ENCODE results near the gene BABAM2.
"Not testable (repeated sequence)": the region's sequence is repeated elsewhere in the genome, so short reads cannot be mapped to it uniquely, and the experiment has no call there.

BABAM2 gene

DNA sequence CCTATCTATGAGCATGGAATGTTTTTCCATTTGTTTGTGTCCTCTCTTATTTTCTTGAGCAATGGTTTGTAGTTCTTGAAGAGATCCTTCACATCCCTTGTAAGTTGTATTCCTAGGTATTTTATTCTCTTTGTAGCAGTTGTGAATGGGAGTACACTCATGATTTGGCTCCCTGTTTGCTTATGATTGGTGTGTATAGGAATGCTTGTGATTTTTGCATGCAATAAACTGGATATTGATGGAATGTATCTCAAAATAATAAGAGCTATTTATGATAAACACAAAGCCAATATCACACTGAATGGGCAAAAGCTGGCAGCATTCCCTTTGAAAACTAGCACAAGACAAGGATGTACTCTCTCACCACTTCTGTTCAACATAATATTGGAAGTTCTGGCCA, 223.2 kb downstream of the BABAM2 start:
- DNase-seq (ENCODE audit: low read depth in 3 of 3), result not testable (repeated sequence)

DNA sequence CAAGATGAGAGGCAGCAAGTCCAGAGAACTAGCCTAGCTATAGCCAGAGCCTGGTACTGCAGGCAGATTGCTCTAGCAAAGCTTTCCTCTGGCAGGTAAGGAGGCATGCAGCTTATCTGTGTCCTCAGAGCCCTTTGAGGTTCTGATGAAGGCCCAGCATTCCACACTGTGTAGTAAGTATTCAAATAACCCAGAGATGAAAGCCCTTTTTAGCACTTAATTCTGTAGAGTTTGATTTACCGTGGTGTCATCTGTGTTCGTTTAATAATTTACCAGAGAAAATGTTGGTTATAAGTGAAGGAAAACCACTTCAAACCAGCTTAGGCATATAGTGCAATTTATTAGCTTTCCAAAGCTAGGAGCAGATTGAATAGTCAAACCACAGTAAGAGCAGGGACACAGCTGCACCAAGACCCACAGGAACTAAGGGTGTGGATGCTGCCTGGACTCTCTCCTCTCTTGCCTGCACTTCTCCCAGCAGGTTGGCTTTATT, 226.6 kb downstream of the BABAM2 start:
- DNase-seq (ENCODE audit: low read depth in 3 of 3), result no peak

- DNase-seq (ENCODE audit: low read depth in 3 of 3), result no peak
These were observed 229.1 kb downstream of the BABAM2 start for GRCh38 chr2:28119631-28120030.

- no peak for DNase-seq (ENCODE audit: low read depth in 3 of 3)
These were observed 237.9 kb downstream of the BABAM2 start for GRCh38 chr2:28128281-28128950.

- DNase-seq (ENCODE audit: low read depth in 3 of 3), result no peak
These were observed 239.6 kb downstream of the BABAM2 start for GRCh38 chr2:28129955-28130695.

- DNase-seq (ENCODE audit: low read depth in 3 of 3), result no peak
These were observed 243.2 kb downstream of the BABAM2 start for GRCh38 chr2:28133778-28134177.

- no peak for DNase-seq (ENCODE audit: low read depth in 3 of 3)
These were observed 243.8 kb downstream of the BABAM2 start for GRCh38 chr2:28134262-28134812.

DNA sequence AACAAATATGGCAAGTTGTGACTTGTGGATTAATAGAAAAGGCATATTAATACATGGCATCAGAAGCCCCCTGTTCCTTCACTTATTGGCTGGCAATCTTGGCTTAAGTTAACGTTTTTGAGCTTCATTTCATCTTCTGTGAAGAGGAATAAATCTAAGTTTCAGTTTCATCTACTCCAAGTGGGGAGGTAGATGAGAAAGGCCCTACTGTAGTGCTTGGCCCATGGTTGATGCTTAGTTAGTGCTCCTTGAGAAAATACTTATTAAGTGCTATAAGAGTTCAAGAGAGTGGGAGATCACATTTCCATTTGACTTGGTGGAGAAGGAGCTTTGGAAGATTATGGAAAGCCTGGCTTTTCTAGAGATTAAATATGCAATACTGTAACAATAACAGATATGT, 244.3 kb downstream of the BABAM2 start:
- DNase-seq (ENCODE audit: low read depth in 3 of 3), result no peak

DNA sequence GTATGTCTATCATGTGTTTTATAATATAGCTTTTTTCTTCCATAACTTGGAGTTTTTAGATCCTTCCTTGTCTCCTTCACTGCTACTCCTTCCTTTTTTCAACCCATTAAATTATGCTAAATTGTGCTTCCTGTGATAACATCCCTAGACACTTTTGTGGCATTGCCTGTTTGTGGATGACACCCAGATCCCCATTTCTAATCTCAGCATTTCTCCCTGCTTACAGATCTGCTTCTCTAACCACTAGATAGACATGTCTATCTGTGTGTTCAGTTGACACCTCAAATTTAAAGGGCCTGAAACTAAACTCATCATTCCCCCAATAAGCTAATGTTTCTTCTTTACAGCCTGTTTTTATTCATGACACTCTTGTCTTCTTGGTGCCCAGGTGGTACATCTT, 244.8 kb downstream of the BABAM2 start:
- DNase-seq (ENCODE audit: low read depth in 3 of 3), result no peak

GRCh38 chr2:28135799-28136198, 245.3 kb downstream of the BABAM2 start:
- no peak for DNase-seq (ENCODE audit: low read depth in 3 of 3)

DNA sequence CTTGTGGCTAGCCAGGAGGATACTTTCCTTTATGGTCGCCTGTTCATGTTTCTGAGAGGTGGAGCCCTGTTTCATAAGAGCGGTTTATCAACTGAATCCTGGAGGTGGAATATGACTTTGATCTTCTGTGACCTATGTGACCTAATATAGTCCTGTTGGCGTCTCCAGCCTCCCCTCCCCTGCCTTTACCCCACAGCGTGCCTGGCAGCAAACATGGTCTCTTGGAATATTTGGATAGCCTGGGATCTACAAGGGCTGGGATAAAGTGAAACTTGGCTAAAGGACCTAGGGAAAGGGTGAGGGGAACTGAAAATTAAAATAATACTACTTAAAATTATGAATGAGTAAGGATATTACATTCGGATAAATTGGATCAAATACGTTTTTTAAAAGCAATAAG, 246.0 kb downstream of the BABAM2 start:
- no peak for DNase-seq (ENCODE audit: low read depth in 3 of 3)

DNA sequence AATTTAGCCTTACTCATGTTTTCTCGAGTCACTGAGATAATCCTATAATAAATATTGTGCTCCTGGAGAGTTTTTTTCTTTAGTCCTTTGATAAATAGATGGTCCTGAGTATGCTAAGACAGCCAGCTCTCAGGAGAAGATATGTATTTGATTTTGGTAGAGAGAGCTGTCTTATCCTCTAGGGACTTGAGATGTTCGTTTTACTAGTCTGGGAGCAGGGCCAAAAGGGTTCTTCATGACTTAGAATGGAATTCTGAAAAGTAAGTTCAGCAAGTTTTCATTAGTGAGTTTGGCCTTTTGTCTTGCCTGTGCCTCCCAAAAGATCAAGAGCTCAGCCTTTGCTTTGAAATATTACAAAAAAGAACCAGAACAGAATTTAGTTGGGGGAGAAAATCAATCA, 246.7 kb downstream of the BABAM2 start:
- no peak for DNase-seq (ENCODE audit: low read depth in 3 of 3)

- no peak for DNase-seq (ENCODE audit: low read depth in 3 of 3)
These were observed 251.9 kb downstream of the BABAM2 start for GRCh38 chr2:28142386-28142785.

- no peak for DNase-seq (ENCODE audit: low read depth in 3 of 3)
These were observed 257.5 kb downstream of the BABAM2 start for GRCh38 chr2:28148000-28148399.

DNA sequence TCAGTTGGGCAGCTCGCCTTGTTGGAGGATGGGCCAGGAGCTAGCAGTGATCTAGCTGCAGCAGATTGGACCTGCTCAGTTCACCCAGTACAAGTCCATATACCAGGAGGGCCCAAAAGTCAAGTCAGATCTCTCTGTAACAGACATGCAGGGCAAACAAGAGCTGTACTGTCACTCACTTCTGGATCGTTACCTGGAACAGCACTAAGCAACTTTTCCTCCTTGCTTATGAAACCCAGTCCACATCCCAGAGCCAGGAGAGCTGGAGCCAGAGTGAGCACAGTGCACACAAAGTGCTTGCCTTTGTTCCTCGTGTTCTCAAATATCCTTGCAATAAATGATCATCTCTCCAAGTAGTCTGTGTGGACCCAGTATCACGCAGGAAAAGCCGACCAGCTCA, 258.0 kb downstream of the BABAM2 start:
- no peak for DNase-seq (ENCODE audit: low read depth in 3 of 3)

- DNase-seq (ENCODE audit: low read depth in 3 of 3), result no peak
These were observed 259.8 kb downstream of the BABAM2 start for GRCh38 chr2:28150236-28150915.

DNA sequence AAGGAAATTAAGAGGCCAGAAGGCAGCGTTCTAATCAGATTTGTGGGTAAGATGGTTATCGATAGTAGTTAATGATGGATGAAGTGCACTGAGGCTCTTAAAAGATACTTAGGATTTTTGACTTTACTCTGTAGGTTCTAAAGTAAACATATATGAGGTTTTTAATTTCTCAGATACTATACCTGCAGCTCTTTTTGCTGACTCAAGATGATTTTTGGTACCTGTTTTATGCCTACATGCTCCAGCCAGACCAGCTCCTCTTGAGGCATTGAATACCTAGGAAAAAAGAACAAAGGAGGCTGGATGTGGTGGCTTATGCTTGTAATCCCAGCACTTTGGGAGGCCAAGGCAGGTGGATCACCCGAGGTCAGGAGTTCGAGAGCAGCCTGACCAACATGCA, 260.5 kb downstream of the BABAM2 start:
- DNase-seq (ENCODE audit: low read depth in 3 of 3), result no peak

DNA sequence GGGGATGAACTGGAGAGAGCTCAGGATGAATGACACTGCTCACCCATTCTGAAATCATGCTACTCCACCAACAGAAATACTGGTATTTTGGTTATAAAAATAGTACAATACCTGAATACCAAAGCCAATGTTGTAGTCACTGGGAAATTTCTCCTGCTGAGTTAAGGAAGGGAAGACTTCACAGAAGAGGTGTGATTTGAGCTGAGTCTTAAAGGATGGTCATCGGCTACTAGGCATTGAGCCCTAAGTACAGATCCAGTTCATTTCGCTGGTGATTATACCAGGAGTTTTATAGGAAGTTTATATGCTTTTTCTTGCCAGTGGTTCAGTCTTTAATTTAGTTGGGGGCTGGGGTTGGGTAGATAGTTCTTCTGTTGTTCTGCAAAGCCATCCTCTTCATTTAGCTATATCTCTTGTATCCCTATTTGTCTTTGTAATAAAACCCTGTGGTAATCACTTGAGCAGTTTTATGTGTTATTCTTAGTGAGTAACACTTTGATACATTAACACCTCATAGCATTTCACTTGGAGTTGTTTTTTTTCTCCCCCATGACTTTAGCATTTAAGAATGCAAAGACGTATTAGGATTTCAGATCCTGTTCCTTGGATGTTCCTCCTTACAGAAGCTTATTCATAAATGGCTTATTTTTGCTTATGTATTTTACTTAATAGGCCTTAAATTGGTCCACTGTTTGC, 262.2 kb downstream of the BABAM2 start:
- no peak for DNase-seq (ENCODE audit: low read depth in 3 of 3)

GRCh38 chr2:28153851-28154250, 263.3 kb downstream of the BABAM2 start:
- no peak for DNase-seq (ENCODE audit: low read depth in 3 of 3)

DNA sequence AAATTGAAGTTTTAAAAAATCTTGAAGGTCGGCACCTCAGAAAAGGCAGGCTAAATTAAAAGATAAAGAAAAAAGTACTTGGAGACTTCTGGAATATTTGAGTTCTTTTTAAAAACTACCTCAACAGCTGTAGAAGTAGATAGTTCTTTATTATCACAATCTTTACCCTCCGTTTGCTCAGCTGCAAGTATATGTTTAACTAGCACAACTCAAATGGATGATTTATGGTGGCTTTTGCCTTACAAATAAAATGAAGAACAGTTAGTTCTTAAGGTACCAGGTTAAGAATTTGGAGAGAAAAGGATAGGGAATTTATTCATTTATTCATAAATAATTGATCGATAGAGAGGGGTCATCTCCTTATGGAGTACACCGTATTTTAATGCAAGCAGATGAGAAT, 264.6 kb downstream of the BABAM2 start:
- no peak for DNase-seq (ENCODE audit: low read depth in 3 of 3)

GRCh38 chr2:28155627-28156026, 265.1 kb downstream of the BABAM2 start:
- DNase-seq (ENCODE audit: low read depth in 3 of 3), result no peak

DNA sequence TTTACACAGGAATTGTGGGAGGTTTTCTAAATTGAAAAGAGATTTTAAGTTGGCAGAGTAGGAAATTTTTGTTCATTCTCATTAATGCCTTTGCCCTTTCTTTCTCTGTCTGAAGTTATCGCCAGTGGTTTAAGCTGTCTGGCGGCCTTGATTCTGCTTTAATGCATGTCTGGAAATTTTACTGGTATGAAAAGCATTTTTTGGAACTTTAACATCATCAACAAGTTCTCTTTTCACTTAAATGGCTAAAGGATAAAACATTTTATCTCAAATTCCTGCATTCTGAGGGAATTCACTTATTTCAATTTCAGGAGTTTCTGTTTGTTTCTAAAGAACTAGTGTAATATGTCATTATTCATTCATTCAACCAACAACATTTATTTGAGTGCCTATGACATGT, 268.3 kb downstream of the BABAM2 start:
- no peak for DNase-seq (ENCODE audit: low read depth in 3 of 3)
